Body of pancreas (tissue), 4 donors: ENCODE measurements around the gene SSRP1. TPM values are rescaled to one million over a fixed set of nuclear protein-coding genes. Genes with fewer than 3 reads are reported as not detected.
A peak's percentile ranks its signal among the peaks of the same experiment; 100 is the strongest.

Source experiments
- ATAC-seq: fragments of 150-250 bp; one replicate; pipeline ENCODE4 v1.9.1; 2016
- DNase-seq, 4 donors: peaks; one replicate each; pipeline ENCODE4 v3.0.0-alpha.2; 2019
- H3K27ac ChIP-seq, 4 donors: fragments of 200-600 bp; sonication (generic); 1 replicate in 3 of 4; 2 replicates in 1 of 4; pipeline versions ENCODE4 v1.5.1 to v1.6.1; 2016 to 2019; ENCODE audit warnings: mild to moderate bottlenecking in 1 of 4, mixed read lengths in 1 of 4, moderate library complexity in 1 of 4
- H3K27me3 ChIP-seq, 2 donors: fragments of 200-600 bp; sonication (generic); one replicate each; pipeline ENCODE4 v1.6.0; 2016; ENCODE audit warnings: mild to moderate bottlenecking in 1 of 2
- H3K36me3 ChIP-seq, 2 donors: fragments of 200-600 bp; sonication (generic); replicated peaks in 1 of 2; 2 replicates each; pipeline ENCODE4 v1.5.1; 2016; ENCODE audit warnings: low read depth in 2 of 2; ENCODE audit not compliant: insufficient read depth in 1 of 2
- H3K4me1 ChIP-seq: fragments of 200-600 bp; sonication (generic); one replicate; pipeline ENCODE4 v1.6.0; 2016
- H3K4me3 ChIP-seq, 2 donors: fragments of 200-600 bp; sonication (generic); 1 replicate in 1 of 2; 2 replicates in 1 of 2; pipeline ENCODE4 v1.5.1; 2016 to 2019
- H3K9me3 ChIP-seq, 3 donors: fragments of 200-600 bp; sonication (generic); 1 replicate in 2 of 3; 2 replicates in 1 of 3; pipeline ENCODE4 v1.5.1; 2016
- CTCF ChIP-seq, 7 experiments: fragments of 450-650 bp in 4 of 7; fragments of 200-600 bp in 3 of 7; sonication (generic) in 3 of 7; IDR thresholded peaks; one replicate each; pipeline ENCODE4 v1.5.1; 2016 to 2019; ENCODE audit warnings: antibody characterized with exemption in 7 of 7
- POLR2A ChIP-seq, 3 donors: fragments of 450-650 bp; IDR thresholded peaks; one replicate each; pipeline ENCODE4 v1.6.1; 2016; ENCODE audit warnings: antibody characterized with exemption in 3 of 3, mild to moderate bottlenecking in 2 of 3
- WGBS, 2 donors: methylation state at CpG; one replicate each; pipeline ENCODE4 v1.1.5; 2017; 5-methylcytosine and 5-hydroxymethylcytosine counted together
- intact Hi-C: fragments of 100-400 bp; cut with DNase I; formaldehyde crosslinking; loops from one replicate; pipeline ENCODE4 v1.15.1; 2023
- total RNA-seq, 2 donors: library from RNA; depleted of rRNA; stranded (reverse); fragments of >200 nt; gene quantifications; one replicate each; pipeline ENCODE4 v1.1.0, GENCODE V29; 2016

Gene SSRP1
- total RNA-seq, 2 donors from 2014 or later, result 44.2 to 51.9 TPM

- peak; percentile 83 for ATAC-seq
Observed at GRCh38 chr11:57359896-57360690, 24.4 kb upstream of the SSRP1 start.

GRCh38 chr11:57359396-57359795 lies 23.7 kb upstream of the SSRP1 start:
- DNase-seq (no peak), ATAC-seq (no peak)
- intact Hi-C loops, result loop anchor here (10.0 kb wide), 1 partner anchor 285 kb away; the partner anchor contains the start of gene YPEL4
- Histone ChIP-seq H3K27me3 (no peaks in the 10 kb centered on the region), H3K9me3 (no peaks in the 10 kb centered on the region), H3K27ac (peak overlapping the region; percentile 52 to 81 (median 72)), H3K4me1 (peaks cover 51% of the 10 kb centered on the region), H3K4me3 (no peak overlapping the region), H3K36me3 (no peaks in the 10 kb centered on the region)
- TF ChIP-seq POLR2A (IDR thresholded peaks at IDR 0.05) (no peak), CTCF (IDR thresholded peaks at IDR 0.05) (no peak)
- 77 to 90% methylated on average over 2 to 5 of the region's 5 CpGs for WGBS, 2 donors

More at GRCh38 chr11:57359896-57360690, 24.4 kb upstream of the SSRP1 start:
- Histone ChIP-seq H3K36me3 (no peaks in the 10 kb centered on the region), H3K27me3 (no peaks in the 10 kb centered on the region), H3K9me3 (no peaks in the 10 kb centered on the region), H3K4me1 (peaks cover 51% of the 10 kb centered on the region), H3K27ac (peak overlapping the region; percentile 52 to 81 (median 72)), H3K4me3 (no peak overlapping the region)
- TF ChIP-seq POLR2A (IDR thresholded peaks at IDR 0.05) (no peak), CTCF (IDR thresholded peaks at IDR 0.05) (no peak)
- DNase-seq, result peak; percentile 27 to 51 (median 44)
- WGBS, 2 donors, result 52 to 65% methylated on average over 9 of the region's 9 CpGs
- intact Hi-C loops, result loop anchor here (10.0 kb wide), 1 partner anchor 285 kb away; the partner anchor contains the start of gene YPEL4

GRCh38 chr11:57358991-57359390 lies 23.3 kb upstream of the SSRP1 start:
- no peak for ATAC-seq
- DNase-seq, result no peak
- H3K27me3 ChIP-seq, result no peaks in the 10 kb centered on the region
- H3K4me3 ChIP-seq, result no peak overlapping the region
- WGBS, 2 donors, result 60 to 63% methylated on average over 9 of the region's 9 CpGs
- H3K27ac ChIP-seq, result peak overlapping the region; percentile 52 to 81 (median 72)
- intact Hi-C loops, result loop anchor here (10.0 kb wide), 1 partner anchor 286 kb away; the partner anchor contains the start of gene YPEL4
- H3K4me1 ChIP-seq, result peaks cover 48% of the 10 kb centered on the region
- no peaks in the 10 kb centered on the region for H3K9me3 ChIP-seq
- H3K36me3 ChIP-seq, result no peaks in the 10 kb centered on the region
- TF ChIP-seq POLR2A (IDR thresholded peaks at IDR 0.05) (no peak), CTCF (IDR thresholded peaks at IDR 0.05) (no peak)

GRCh38 chr11:57358543-57358961 lies 22.9 kb upstream of the SSRP1 start:
- intact Hi-C loops, result loop anchor here (10.0 kb wide), 1 partner anchor 286 kb away; the partner anchor contains the start of gene YPEL4
- H3K9me3 ChIP-seq, result no peaks in the 10 kb centered on the region
- peaks cover 44% of the 10 kb centered on the region for H3K4me1 ChIP-seq
- no peak overlapping the region for H3K4me3 ChIP-seq
- ATAC-seq, result no peak
- WGBS, 2 donors, result 56% methylated on average over 9 of the region's 9 CpGs
- peak overlapping the region; percentile 52 to 81 (median 72) for H3K27ac ChIP-seq
- no peaks in the 10 kb centered on the region for H3K36me3 ChIP-seq
- no peak for TF ChIP-seq POLR2A (IDR thresholded peaks at IDR 0.05)
- no peak for TF ChIP-seq CTCF (IDR thresholded peaks at IDR 0.05)
- no peaks in the 10 kb centered on the region for H3K27me3 ChIP-seq
- no peak for DNase-seq
